Mesothelial cell of epicardium (in vitro differentiated cells): ENCODE results near the gene OPA3. TPM values are rescaled to one million over a fixed set of nuclear protein-coding genes. Genes with fewer than 3 reads are reported as not detected.

Experiments used
- DNase-seq, 2 experiments: peaks; one replicate each; pipeline ENCODE4 v3.0.0; 2021; ENCODE audit warnings: low spot score in 2 of 2; ENCODE audit not compliant: unreplicated experiment in 2 of 2
- H3K27ac Mint-ChIP-seq: 2 replicates; pipeline ENCODE4 v1.8.0; 2021; ENCODE audit warnings: mixed read lengths
- H3K27me3 Mint-ChIP-seq: 2 replicates; pipeline ENCODE4 v1.8.0; 2021; ENCODE audit warnings: low read depth, mixed read lengths
- H3K36me3 Mint-ChIP-seq: 2 replicates; pipeline ENCODE4 v1.8.0; 2021; ENCODE audit warnings: mixed read lengths
- H3K4me1 Mint-ChIP-seq: 2 replicates; pipeline ENCODE4 v1.8.0; 2021; ENCODE audit warnings: mixed read lengths
- H3K4me3 Mint-ChIP-seq: 2 replicates; pipeline ENCODE4 v1.8.0; 2021; ENCODE audit warnings: mild to moderate bottlenecking, moderate library complexity, mixed read lengths
- H3K9me3 Mint-ChIP-seq: 2 replicates; pipeline ENCODE4 v1.8.0; 2021; ENCODE audit warnings: mixed read lengths
- total RNA-seq: library from RNA; stranded (reverse); gene quantifications from 3 replicates; pipeline ENCODE4 v1.2.1, GENCODE V29; 2021
- TF ChIP-seq, protein P1 (sequence below): fragments of 200-600 bp; sonication (generic); IDR thresholded peaks from one replicate; pipeline ENCODE4 v1.5.0; 2021; ENCODE audit warnings: antibody characterized with exemption; ENCODE audit not compliant: unreplicated experiment

The OPA3 gene
- total RNA-seq, 1 donor from 2014 or later, result 11.6 TPM

- peak overlapping the region; percentile 84 for H3K4me3 Mint-ChIP-seq
- DNase-seq, result peak in 1 of 2 experiments; percentile 54
- no peaks in the 10 kb centered on the region for H3K9me3 Mint-ChIP-seq
- peaks cover 20% of the 10 kb centered on the region for H3K27me3 Mint-ChIP-seq
- H3K36me3 Mint-ChIP-seq, result no peaks in the 10 kb centered on the region
- H3K4me1 Mint-ChIP-seq, result peaks cover 14% of the 10 kb centered on the region
- H3K27ac Mint-ChIP-seq, result peak overlapping the region; percentile 81
- TF ChIP-seq, protein P1, sequence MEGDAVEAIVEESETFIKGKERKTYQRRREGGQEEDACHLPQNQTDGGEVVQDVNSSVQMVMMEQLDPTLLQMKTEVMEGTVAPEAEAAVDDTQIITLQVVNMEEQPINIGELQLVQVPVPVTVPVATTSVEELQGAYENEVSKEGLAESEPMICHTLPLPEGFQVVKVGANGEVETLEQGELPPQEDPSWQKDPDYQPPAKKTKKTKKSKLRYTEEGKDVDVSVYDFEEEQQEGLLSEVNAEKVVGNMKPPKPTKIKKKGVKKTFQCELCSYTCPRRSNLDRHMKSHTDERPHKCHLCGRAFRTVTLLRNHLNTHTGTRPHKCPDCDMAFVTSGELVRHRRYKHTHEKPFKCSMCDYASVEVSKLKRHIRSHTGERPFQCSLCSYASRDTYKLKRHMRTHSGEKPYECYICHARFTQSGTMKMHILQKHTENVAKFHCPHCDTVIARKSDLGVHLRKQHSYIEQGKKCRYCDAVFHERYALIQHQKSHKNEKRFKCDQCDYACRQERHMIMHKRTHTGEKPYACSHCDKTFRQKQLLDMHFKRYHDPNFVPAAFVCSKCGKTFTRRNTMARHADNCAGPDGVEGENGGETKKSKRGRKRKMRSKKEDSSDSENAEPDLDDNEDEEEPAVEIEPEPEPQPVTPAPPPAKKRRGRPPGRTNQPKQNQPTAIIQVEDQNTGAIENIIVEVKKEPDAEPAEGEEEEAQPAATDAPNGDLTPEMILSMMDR, result no peak
These were observed 91.8 kb downstream of the OPA3 start for GRCh38 chr19:45492627-45493470.

DNA sequence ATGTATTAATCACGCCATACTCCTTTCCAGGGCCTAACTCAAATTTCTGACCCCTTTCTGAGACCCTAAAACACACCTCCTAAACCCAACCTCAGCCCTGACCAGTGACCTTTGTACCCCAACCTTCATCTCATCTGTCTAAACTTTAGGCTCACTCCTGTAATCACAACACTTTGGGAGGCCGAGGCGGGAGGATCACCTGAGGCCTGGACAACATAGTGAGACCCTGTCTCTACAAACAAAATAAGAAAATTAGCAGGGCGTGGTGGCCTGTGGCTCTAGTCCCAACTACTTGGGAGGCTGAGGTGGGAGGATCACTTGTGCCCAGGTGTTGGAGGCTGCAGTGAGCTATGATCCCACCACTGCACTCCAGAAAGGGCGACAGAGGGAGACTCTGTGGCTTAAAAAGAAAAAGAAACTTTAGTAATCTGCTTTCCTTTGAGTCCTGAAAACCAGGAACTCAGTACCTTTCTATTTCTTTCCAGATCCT is 92.4 kb downstream of the OPA3 start:
- Mint-ChIP-seq H3K4me1 (peaks cover 11% of the 10 kb centered on the region), H3K36me3 (no peaks in the 10 kb centered on the region), H3K27me3 (peaks cover 13% of the 10 kb centered on the region), H3K9me3 (no peaks in the 10 kb centered on the region), H3K4me3 (peak overlapping the region; percentile 84), H3K27ac (peak overlapping the region; percentile 41)
- TF ChIP-seq, protein P1, result no peak
- no peak for DNase-seq

DNA sequence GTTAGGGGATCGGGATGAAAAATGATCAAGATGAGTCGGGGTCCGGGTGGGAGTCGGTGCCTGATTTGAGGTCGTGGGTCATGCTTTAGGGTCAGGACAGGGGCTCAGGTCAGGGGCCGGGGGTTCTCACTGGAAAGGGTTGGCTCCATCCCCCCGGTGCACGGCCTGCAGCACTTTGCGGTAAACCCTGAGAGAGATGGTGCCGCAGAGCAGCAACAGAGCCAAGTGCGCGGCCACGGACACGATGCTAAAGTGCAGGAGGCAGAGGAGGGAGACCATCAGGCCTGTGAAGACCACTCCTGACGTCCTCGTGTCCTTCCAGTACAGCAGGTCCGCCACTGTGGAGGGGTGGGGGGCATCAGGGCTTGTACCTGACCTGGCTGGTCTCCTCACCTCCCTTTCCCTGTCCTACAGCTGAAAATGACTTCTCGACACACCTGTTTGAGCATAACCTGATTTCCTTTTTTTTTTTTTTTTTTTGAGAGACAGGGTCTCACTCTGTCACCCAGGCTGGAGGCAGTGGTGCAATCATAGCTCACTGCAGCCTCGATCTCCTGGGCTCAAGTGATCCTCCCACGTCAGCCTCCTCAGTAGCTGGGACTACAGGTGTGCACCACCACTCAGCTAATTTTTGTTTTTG is 95.3 kb downstream of the OPA3 start:
- no peak overlapping the region for H3K27ac Mint-ChIP-seq
- H3K36me3 Mint-ChIP-seq, result no peaks in the 10 kb centered on the region
- H3K4me1 Mint-ChIP-seq, result peaks cover 9% of the 10 kb centered on the region
- TF ChIP-seq, protein P1, result no peak
- no peak for DNase-seq
- H3K4me3 Mint-ChIP-seq, result no peak overlapping the region
- H3K27me3 Mint-ChIP-seq, result no peaks in the 10 kb centered on the region
- no peaks in the 10 kb centered on the region for H3K9me3 Mint-ChIP-seq

- TF ChIP-seq, protein P1, result no peak
- Mint-ChIP-seq H3K27ac (no peak overlapping the region), H3K27me3 (no peaks in the 10 kb centered on the region), H3K36me3 (no peaks in the 10 kb centered on the region), H3K4me3 (no peak overlapping the region), H3K4me1 (peaks cover 9% of the 10 kb centered on the region), H3K9me3 (no peaks in the 10 kb centered on the region)
- DNase-seq, result no peak
These were observed 95.9 kb downstream of the OPA3 start for GRCh38 chr19:45488708-45489107.

- DNase-seq, result peak; percentile 94 to 98
- Mint-ChIP-seq H3K4me1 (no peaks in the 10 kb centered on the region), H3K36me3 (no peaks in the 10 kb centered on the region), H3K27ac (peak overlapping the region; percentile 91), H3K9me3 (no peaks in the 10 kb centered on the region), H3K4me3 (peak overlapping the region; percentile 92), H3K27me3 (no peaks in the 10 kb centered on the region)
- TF ChIP-seq, protein P1, result peak; percentile 93
These were observed 99.1 kb downstream of the OPA3 start for GRCh38 chr19:45485305-45486077.
